OCI-LY7 (cell line): ENCODE measurements around the gene LTBP2. TPM values are rescaled to one million over a fixed set of nuclear protein-coding genes. Genes with fewer than 3 reads are reported as not detected.

ENCODE experiments used
- BruUV-seq: library from RNA; stranded (reverse); fragments of 400-500 nt; replicated peaks from 2 replicates; lab custom pipeline; 2021; lab: Mats Ljungman, UMichigan
- CTCF ChIA-PET: fragments of 300-600 bp; sonication (Branson Sonifier 250); formaldehyde crosslinking; loops from one replicate; lab custom pipeline; 2022; ENCODE audit warnings: antibody characterized with exemption; ENCODE audit not compliant: unreplicated experiment; lab: Charles Lee
- POLR2A ChIA-PET: fragments of 300-600 bp; sonication (Branson Sonifier 250); formaldehyde crosslinking; loops from one replicate; lab custom pipeline; 2022; ENCODE audit warnings: antibody characterized with exemption; lab: Charles Lee
- DNase-seq: peaks from one replicate; pipeline ENCODE4 v3.0.0-alpha.2; 2015; ENCODE audit warnings: low spot score
- H2AFZ ChIP-seq: fragments of 200-600 bp; sonication (generic), shearing (Covaris generic); 2 replicates; pipeline ENCODE4 v1.6.1; 2014; ENCODE audit warnings: mild to moderate bottlenecking, antibody characterized with exemption, low read length, moderate library complexity
- H3K27ac ChIP-seq: fragments of 200-600 bp; sonication (generic); 2 replicates; pipeline ENCODE4 v1.5.1; 2014; ENCODE audit warnings: mixed run types, low read depth, mild to moderate bottlenecking, moderate library complexity, low read length, inconsistent platforms; ENCODE audit not compliant: poor library complexity, severe bottlenecking
- H3K36me3 ChIP-seq: fragments of 200-600 bp; sonication (generic); 2 replicates; pipeline ENCODE4 v1.6.1; 2014; ENCODE audit warnings: mild to moderate bottlenecking, antibody characterized with exemption, low read length, moderate library complexity, mixed read lengths; ENCODE audit not compliant: insufficient read depth
- H3K4me1 ChIP-seq: fragments of 200-600 bp; sonication (generic); 2 replicates; pipeline ENCODE4 v1.5.1; 2014; ENCODE audit warnings: mild to moderate bottlenecking, low read length; ENCODE audit not compliant: insufficient read depth, poor library complexity, severe bottlenecking
- H3K4me2 ChIP-seq: fragments of 200-600 bp; sonication (generic); 2 replicates; pipeline ENCODE4 v1.6.1; 2014; ENCODE audit warnings: mild to moderate bottlenecking, low read length
- H3K4me3 ChIP-seq: fragments of 200-600 bp; sonication (generic); 2 replicates; pipeline ENCODE4 v1.5.1; 2014; ENCODE audit warnings: mild to moderate bottlenecking, low read depth, low read length; ENCODE audit not compliant: poor library complexity, severe bottlenecking
- H3K79me2 ChIP-seq: fragments of 200-600 bp; sonication (generic); 2 replicates; pipeline ENCODE4 v1.6.1; 2016; ENCODE audit warnings: low read depth, mild to moderate bottlenecking, low read length, moderate library complexity, mixed read lengths; ENCODE audit not compliant: insufficient read depth
- H3K9me2 ChIP-seq: fragments of 200-600 bp; sonication (generic); 2 replicates; pipeline ENCODE4 v1.6.1; 2016; ENCODE audit warnings: mild to moderate bottlenecking, low read length, mixed read lengths; ENCODE audit not compliant: insufficient read depth
- H3K9me3 ChIP-seq: fragments of 200-600 bp; sonication (generic); 2 replicates; pipeline ENCODE4 v1.6.1; 2014; ENCODE audit warnings: mild to moderate bottlenecking, mixed run types, low read length, mixed read lengths
- H4K20me1 ChIP-seq: fragments of 200-600 bp; sonication (generic); 2 replicates; pipeline ENCODE4 v1.6.1; 2014; ENCODE audit warnings: mild to moderate bottlenecking, antibody characterized with exemption, low read length, moderate library complexity, mixed read lengths; ENCODE audit not compliant: insufficient read depth
- EZH2phosphoT487 ChIP-seq: fragments of 200-600 bp; sonication (generic); IDR thresholded peaks from 2 replicates; pipeline ENCODE4 v1.6.1; 2018; ENCODE audit warnings: low read depth, borderline replicate concordance, mild to moderate bottlenecking, mixed run types, antibody characterized with exemption, low read length, moderate library complexity, mixed read lengths
- intact Hi-C: fragments of 100-400 bp; cut with micrococcal nuclease; formaldehyde crosslinking; loops from one replicate; pipeline ENCODE4 v1.10.0; 2022; ENCODE audit not compliant: unreplicated experiment
- total RNA-seq, 2 experiments: library from RNA; depleted of rRNA in 1 of 2; stranded (reverse); fragments of >200 nt in 1 of 2; shearing (Covaris generic) in 1 of 2; gene quantifications; 2 replicates each; pipeline ENCODE4 v1.2.3, GENCODE V29; 2014 to 2022
- TF ChIP-seq, protein P1 (sequence below): fragments of 200-600 bp; sonication (generic); conservative IDR thresholded peaks from 2 replicates; pipeline ENCODE4 v1.5.1; 2014; ENCODE audit warnings: mild to moderate bottlenecking, antibody characterized with exemption, low read length, moderate library complexity, mixed read lengths

The LTBP2 gene
- total RNA-seq, 2 experiments from 2014 or later, result 0.15 to 0.25 TPM

DNA sequence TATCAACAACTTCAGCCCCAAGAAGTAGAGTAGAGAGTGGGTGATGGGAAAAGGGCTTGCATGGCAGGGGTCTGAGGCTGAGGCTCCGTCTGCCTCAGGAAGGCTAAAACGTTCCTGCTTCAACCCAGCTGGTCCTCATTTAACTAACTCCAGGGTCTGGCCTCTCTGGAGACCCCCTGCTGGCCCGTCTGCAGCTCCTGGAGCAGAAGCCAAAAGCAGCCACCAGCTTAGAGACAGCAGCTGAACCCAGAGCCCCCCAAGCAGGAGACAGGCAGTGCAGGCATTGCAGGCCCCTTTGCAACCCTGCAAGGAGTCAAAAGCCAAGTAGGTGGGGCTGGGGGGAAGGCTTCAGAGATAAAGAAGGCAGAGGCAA, 25.1 kb upstream of the LTBP2 start:
- Histone ChIP-seq H3K27ac (no peak overlapping the region), H4K20me1 (no peaks in the 10 kb centered on the region), H3K9me2 (no peaks in the 10 kb centered on the region), H3K4me1 (no peaks in the 10 kb centered on the region), H3K9me3 (no peaks in the 10 kb centered on the region), H2AFZ (no peak overlapping the region), H3K4me2 (no peak overlapping the region), H3K36me3 (no peaks in the 10 kb centered on the region), H3K79me2 (no peaks in the 10 kb centered on the region), H3K4me3 (no peak overlapping the region)
- DNase-seq, result no peak
- intact Hi-C loops, result no loop called here
- TF ChIP-seq, protein P1, sequence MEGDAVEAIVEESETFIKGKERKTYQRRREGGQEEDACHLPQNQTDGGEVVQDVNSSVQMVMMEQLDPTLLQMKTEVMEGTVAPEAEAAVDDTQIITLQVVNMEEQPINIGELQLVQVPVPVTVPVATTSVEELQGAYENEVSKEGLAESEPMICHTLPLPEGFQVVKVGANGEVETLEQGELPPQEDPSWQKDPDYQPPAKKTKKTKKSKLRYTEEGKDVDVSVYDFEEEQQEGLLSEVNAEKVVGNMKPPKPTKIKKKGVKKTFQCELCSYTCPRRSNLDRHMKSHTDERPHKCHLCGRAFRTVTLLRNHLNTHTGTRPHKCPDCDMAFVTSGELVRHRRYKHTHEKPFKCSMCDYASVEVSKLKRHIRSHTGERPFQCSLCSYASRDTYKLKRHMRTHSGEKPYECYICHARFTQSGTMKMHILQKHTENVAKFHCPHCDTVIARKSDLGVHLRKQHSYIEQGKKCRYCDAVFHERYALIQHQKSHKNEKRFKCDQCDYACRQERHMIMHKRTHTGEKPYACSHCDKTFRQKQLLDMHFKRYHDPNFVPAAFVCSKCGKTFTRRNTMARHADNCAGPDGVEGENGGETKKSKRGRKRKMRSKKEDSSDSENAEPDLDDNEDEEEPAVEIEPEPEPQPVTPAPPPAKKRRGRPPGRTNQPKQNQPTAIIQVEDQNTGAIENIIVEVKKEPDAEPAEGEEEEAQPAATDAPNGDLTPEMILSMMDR, result no peak
- TF ChIP-seq EZH2phosphoT487, result no peak
- BruUV-seq, result no TSS peak
- CTCF ChIA-PET, result no interaction called here
- POLR2A ChIA-PET, result no interaction called here

DNA sequence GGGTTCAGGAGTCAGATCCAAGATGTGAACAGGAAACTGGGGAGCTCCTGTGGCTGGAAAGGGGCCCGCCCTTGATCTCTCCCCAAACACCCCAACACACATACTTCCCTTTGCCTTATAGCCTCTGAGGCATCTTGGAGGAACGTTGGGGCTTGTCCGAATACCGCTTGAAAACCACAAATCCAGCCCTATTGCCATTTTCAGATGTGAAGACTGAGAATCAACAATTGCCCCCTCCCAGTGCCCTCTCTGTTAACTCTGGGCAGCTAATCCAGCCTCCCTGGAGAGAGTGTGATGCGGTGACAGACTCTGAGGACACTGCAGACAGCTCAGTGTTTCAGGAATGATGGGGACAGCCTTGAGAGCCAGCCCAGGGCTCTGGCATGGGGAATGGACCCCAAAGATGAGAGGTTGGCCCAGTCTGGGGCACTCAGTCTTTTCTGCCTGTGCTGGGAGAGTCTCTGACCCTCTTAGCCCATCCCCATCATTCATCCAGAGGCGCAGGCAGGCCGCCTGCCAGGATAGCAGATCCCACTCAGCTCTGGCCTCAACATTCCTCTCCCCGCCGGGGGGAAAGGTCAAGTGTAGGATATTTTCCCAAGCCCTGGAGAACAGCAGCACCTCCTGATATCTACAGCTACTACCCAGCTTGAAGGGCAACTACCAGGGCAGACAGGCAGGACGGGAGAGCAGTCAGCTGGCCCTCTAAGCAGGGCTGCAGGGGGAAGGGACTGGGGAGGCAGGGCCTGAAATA, 24.6 kb upstream of the LTBP2 start:
- Histone ChIP-seq H3K9me2 (no peaks in the 10 kb centered on the region), H3K9me3 (no peaks in the 10 kb centered on the region), H3K4me2 (no peak overlapping the region), H3K27ac (no peak overlapping the region), H3K36me3 (no peaks in the 10 kb centered on the region), H2AFZ (no peak overlapping the region), H3K79me2 (no peaks in the 10 kb centered on the region), H4K20me1 (no peaks in the 10 kb centered on the region), H3K4me3 (no peak overlapping the region), H3K4me1 (no peaks in the 10 kb centered on the region)
- no peak for TF ChIP-seq EZH2phosphoT487
- TF ChIP-seq, protein P1, result no peak
- ChIA-PET CTCF (no interaction called here), POLR2A (no interaction called here)
- intact Hi-C loops, result no loop called here
- DNase-seq, result no peak
- BruUV-seq, result no TSS peak

DNA sequence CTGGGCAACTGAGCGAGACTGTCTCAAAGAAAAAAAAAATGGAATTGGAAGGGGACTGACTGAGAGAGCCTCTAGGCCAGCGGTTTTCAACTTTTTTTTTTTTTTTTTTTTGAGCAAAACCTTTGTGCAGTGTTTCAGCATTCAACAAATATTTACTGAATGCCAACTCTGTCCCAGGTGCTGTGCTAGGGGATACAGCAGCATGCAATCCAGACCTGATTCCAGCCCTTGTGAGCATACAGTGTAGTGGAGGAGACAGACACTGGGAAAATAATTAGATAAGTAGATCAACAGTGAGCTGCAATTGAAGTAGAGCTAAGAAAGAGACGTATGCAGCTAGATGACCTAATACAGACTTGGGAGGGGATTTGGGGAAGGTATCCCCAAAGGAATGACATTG, 23.8 kb upstream of the LTBP2 start:
- no peaks in the 10 kb centered on the region for H4K20me1 ChIP-seq
- H3K9me3 ChIP-seq, result no peaks in the 10 kb centered on the region
- CTCF ChIA-PET, result no interaction called here
- POLR2A ChIA-PET, result interaction anchor here (0.7 kb wide), 1 partner anchor 143 kb away, joined by 4 read pairs; the partner anchor contains the start of gene NPC2
- H3K9me2 ChIP-seq, result no peaks in the 10 kb centered on the region
- no peaks in the 10 kb centered on the region for H3K79me2 ChIP-seq
- TF ChIP-seq, protein P1, result no peak
- TF ChIP-seq EZH2phosphoT487, result no peak
- no peak overlapping the region for H3K4me3 ChIP-seq
- H3K36me3 ChIP-seq, result no peaks in the 10 kb centered on the region
- intact Hi-C loops, result no loop called here
- no peaks in the 10 kb centered on the region for H3K4me1 ChIP-seq
- DNase-seq, result no peak
- H3K27ac ChIP-seq, result no peak overlapping the region
- H3K4me2 ChIP-seq, result no peak overlapping the region
- no TSS peak for BruUV-seq
- no peak overlapping the region for H2AFZ ChIP-seq
